Measurements from ENCODE around the gene ACD. TPM values are rescaled to one million over a fixed set of nuclear protein-coding genes. Genes with fewer than 3 reads are reported as not detected.
"Not testable (repeated sequence)": the region's sequence is repeated elsewhere in the genome, so short reads cannot be mapped to it uniquely, and the experiment has no call there.

The ACD gene
- polyA plus RNA-seq, 1 experiment = 11.4 TPM

GRCh38 chr16:67697422-67698185 lies 37.5 kb upstream of the ACD start:
- no peak overlapping the region for H3K27ac ChIP-seq (ENCODE audit: low read depth, low read length)
- no peaks in the 10 kb centered on the region for H3K9me3 ChIP-seq (ENCODE audit: control insufficient read depth, insufficient read depth, low read length)
- no peak for DNase-seq (ENCODE audit: low read depth, low spot score)
- ChIA-PET CTCF (interaction anchor here (1.6 kb wide), 1 partner anchor 25 kb away, joined by 7 read pairs; no protein-coding TSS in a partner anchor), POLR2A (interaction anchor here (0.6 kb wide), 1 partner anchor 40 kb away, joined by 5 read pairs; no protein-coding TSS in a partner anchor)
- TF ChIP-seq, protein P1, sequence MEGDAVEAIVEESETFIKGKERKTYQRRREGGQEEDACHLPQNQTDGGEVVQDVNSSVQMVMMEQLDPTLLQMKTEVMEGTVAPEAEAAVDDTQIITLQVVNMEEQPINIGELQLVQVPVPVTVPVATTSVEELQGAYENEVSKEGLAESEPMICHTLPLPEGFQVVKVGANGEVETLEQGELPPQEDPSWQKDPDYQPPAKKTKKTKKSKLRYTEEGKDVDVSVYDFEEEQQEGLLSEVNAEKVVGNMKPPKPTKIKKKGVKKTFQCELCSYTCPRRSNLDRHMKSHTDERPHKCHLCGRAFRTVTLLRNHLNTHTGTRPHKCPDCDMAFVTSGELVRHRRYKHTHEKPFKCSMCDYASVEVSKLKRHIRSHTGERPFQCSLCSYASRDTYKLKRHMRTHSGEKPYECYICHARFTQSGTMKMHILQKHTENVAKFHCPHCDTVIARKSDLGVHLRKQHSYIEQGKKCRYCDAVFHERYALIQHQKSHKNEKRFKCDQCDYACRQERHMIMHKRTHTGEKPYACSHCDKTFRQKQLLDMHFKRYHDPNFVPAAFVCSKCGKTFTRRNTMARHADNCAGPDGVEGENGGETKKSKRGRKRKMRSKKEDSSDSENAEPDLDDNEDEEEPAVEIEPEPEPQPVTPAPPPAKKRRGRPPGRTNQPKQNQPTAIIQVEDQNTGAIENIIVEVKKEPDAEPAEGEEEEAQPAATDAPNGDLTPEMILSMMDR (IDR thresholded peaks at IDR 0.05; ENCODE audit: low read depth, low read length) = no peak
- no peaks in the 10 kb centered on the region for H3K27me3 ChIP-seq (ENCODE audit: control insufficient read depth, insufficient read depth, low read length)
- no peak overlapping the region for H3K4me3 ChIP-seq (ENCODE audit: low read depth, low read length)

DNA sequence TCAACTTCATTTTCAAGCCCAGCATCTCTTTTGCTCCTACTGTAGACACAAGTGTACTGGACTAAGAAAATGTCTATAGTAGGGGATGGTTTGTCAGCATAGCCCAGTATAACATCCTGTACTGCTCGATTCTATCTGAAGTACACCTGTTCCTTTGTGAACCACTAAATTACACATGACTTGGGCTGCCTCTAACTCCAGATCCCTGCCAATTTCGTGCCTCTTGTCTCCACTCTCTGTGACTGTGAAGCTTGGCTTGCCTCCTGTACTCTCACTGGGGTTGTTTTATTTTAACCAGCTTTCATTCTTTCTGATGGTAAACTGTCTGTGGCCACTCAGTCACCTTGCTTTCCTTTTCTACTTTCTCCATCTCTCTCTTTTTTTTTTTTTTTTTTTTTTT lies 34.6 kb upstream of the ACD start:
- no peaks in the 10 kb centered on the region for H3K27me3 ChIP-seq (ENCODE audit: control insufficient read depth, insufficient read depth, low read length)
- TF ChIP-seq, protein P1 (IDR thresholded peaks at IDR 0.05; ENCODE audit: low read depth, low read length) = no peak
- CTCF ChIA-PET = interaction anchor here (0.7 kb wide), 1 partner anchor 180 kb away, joined by 4 read pairs; no protein-coding TSS in a partner anchor
- no peak overlapping the region for H3K27ac ChIP-seq (ENCODE audit: low read depth, low read length)
- POLR2A ChIA-PET = interaction anchor here (0.6 to 1.4 kb wide), 2 partner anchors 23 to 112 kb away, joined by 3 to 5 read pairs; partner anchors contain the start of genes RANBP10 and TSNAXIP1
- DNase-seq (ENCODE audit: low read depth, low spot score) = no peak
- no peaks in the 10 kb centered on the region for H3K9me3 ChIP-seq (ENCODE audit: control insufficient read depth, insufficient read depth, low read length)
- H3K4me3 ChIP-seq (ENCODE audit: low read depth, low read length) = no peak overlapping the region

DNA sequence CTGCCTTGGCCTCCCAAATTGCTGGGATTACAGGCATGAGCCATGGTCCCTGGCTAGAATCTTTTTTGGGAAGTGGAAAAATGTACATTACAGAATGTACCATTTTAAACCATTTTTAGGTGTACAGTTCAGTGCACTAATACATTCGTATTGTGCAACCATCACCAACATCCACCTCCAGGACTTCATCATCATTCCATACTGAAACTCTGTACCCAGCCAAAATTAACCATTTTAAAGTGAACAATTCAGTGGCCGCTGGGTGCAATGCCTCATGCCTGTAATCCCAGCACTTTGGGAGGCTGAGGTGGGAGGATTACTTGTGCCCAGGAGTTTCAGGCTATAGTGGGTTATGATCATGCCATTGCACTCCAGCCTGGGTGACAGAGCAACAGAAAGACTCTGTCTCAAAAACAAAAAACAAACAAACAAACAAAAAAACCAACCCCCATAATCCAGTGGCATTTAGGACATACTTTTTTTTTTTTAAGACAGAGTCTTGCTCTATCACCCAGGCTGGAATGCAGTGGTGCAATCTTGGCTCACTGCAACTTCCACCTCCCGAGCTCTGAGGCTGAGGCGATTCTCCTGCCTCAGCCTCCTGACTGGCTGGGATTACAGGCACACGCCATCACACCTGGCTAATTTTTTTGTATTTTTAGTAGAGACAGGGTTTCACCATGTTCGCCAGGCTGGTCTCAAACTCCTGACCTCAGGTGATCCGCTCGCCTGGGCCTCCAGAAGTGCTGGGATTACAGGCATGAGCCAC lies 33.6 kb upstream of the ACD start:
- POLR2A ChIA-PET = interaction anchor here (0.5 to 1.4 kb wide), 2 partner anchors 113 to 161 kb away, joined by 3 read pairs; partner anchors contain the start of genes RANBP10 and TSNAXIP1
- CTCF ChIA-PET = interaction anchor here (0.7 to 1.4 kb wide), 2 partner anchors 123 to 162 kb away, joined by 3 to 5 read pairs; no protein-coding TSS in a partner anchor
- not testable (repeated sequence) for H3K4me3 ChIP-seq (ENCODE audit: low read depth, low read length); H3K27me3 ChIP-seq (ENCODE audit: control insufficient read depth, insufficient read depth, low read length); DNase-seq (ENCODE audit: low read depth, low spot score); H3K9me3 ChIP-seq (ENCODE audit: control insufficient read depth, insufficient read depth, low read length); H3K27ac ChIP-seq (ENCODE audit: low read depth, low read length)

DNA sequence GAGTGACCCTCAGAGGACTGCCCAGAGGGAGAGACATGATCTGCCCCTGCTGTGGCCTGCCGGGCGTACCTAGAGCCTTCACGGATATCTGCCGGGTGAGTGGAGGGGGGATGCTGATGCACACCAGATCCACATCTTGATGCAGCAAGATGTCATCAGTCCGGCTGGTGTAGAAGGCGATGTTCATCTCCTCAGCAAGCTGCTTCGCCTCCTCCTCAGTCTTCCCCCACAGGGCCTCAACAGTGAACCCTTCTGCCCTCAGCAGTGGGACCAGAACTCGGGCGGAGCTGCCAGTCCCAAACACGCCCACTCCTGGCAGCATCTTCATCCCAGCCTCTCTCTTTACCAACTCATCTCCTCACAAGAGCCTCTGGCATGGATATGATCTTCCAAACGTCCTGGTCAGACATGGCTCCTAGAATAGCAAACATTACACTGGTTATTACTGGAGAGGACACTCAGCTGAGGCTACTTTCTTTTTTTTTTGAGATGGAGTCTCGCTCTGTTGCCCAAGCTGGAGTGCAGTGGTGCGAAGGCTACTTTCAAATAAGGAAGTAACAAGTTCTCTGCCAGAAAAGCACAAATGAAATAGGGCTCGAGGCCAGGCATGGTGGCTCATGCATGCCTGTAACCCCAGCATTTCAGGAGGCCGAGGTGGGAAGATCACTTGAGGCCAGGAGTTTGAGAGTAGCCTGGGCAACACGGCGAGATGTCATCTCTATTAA lies 25.5 kb upstream of the ACD start:
- Histone ChIP-seq H3K27ac (ENCODE audit: low read depth, low read length) (no peak overlapping the region), H3K9me3 (ENCODE audit: control insufficient read depth, insufficient read depth, low read length) (no peaks in the 10 kb centered on the region), H3K27me3 (ENCODE audit: control insufficient read depth, insufficient read depth, low read length) (no peaks in the 10 kb centered on the region), H3K4me3 (ENCODE audit: low read depth, low read length) (no peak overlapping the region)
- ChIA-PET POLR2A (no interaction called here), CTCF (interaction anchor here (0.5 kb wide), 1 partner anchor 156 kb away, joined by 4 read pairs; no protein-coding TSS in a partner anchor)
- DNase-seq (ENCODE audit: low read depth, low spot score) = no peak
- TF ChIP-seq, protein P1 (IDR thresholded peaks at IDR 0.05; ENCODE audit: low read depth, low read length) = no peak

GRCh38 chr16:67683767-67684166 lies 23.7 kb upstream of the ACD start:
- DNase-seq (ENCODE audit: low read depth, low spot score) = no peak
- ChIA-PET POLR2A (no interaction called here), CTCF (interaction anchor here (0.6 to 2.4 kb wide), 2 partner anchors 11 to 162 kb away, joined by 3 to 17 read pairs; no protein-coding TSS in a partner anchor)
- TF ChIP-seq, protein P1 (IDR thresholded peaks at IDR 0.05; ENCODE audit: low read depth, low read length) = no peak
- Histone ChIP-seq H3K27ac (ENCODE audit: low read depth, low read length) (no peak overlapping the region), H3K4me3 (ENCODE audit: low read depth, low read length) (no peak overlapping the region), H3K9me3 (ENCODE audit: control insufficient read depth, insufficient read depth, low read length) (no peaks in the 10 kb centered on the region), H3K27me3 (ENCODE audit: control insufficient read depth, insufficient read depth, low read length) (no peaks in the 10 kb centered on the region)

Data from AG04450 (cell line).